Measurements from ENCODE around the gene PHTF1.

- TF ChIP-seq RARB (CRISPR knock-in tag; IDR thresholded peaks at IDR 0.05) = no peak
- TF ChIP-seq BACH2 (CRISPR knock-in tag; IDR thresholded peaks at IDR 0.05; ENCODE audit: borderline replicate concordance) = no peak
- TF ChIP-seq, protein P1, sequence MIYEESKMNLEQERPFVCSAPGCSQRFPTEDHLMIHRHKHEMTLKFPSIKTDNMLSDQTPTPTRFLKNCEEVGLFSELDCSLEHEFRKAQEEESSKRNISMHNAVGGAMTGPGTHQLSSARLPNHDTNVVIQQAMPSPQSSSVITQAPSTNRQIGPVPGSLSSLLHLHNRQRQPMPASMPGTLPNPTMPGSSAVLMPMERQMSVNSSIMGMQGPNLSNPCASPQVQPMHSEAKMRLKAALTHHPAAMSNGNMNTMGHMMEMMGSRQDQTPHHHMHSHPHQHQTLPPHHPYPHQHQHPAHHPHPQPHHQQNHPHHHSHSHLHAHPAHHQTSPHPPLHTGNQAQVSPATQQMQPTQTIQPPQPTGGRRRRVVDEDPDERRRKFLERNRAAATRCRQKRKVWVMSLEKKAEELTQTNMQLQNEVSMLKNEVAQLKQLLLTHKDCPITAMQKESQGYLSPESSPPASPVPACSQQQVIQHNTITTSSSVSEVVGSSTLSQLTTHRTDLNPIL (CRISPR knock-in tag; IDR thresholded peaks at IDR 0.05; ENCODE audit: low read depth) = no peak
- no peak for TF ChIP-seq ARNTL (CRISPR knock-in tag; IDR thresholded peaks at IDR 0.05; ENCODE audit: borderline replicate concordance, low read depth)
- TF ChIP-seq ZNF8 (CRISPR knock-in tag; IDR thresholded peaks at IDR 0.05) = no peak
- no peak for TF ChIP-seq ZNF70 (CRISPR knock-in tag; IDR thresholded peaks at IDR 0.05)
- no peak for TF ChIP-seq TOX (CRISPR knock-in tag; IDR thresholded peaks at IDR 0.05; ENCODE audit: borderline replicate concordance)
- TF ChIP-seq GLIS3 (CRISPR knock-in tag; IDR thresholded peaks at IDR 0.05) = no peak
- TF ChIP-seq CSRNP3 (CRISPR knock-in tag; IDR thresholded peaks at IDR 0.05) = no peak
- no peak for TF ChIP-seq PATZ1 (CRISPR knock-in tag; IDR thresholded peaks at IDR 0.05; ENCODE audit: borderline replicate concordance)
- no peak for TF ChIP-seq PPARA (CRISPR knock-in tag; IDR thresholded peaks at IDR 0.05; ENCODE audit: borderline replicate concordance)
These were observed 33.2 kb upstream of the PHTF1 start for GRCh38 chr1:113792471-113792870.
